GM18520 (cell line): ENCODE data around the gene PRMT1.

ENCODE experiments used
- ATAC-seq: cut with Tn5 transposase; IDR thresholded peaks from one replicate; pipeline ENCODE4 v1.9.1; 2021; ENCODE audit not compliant: unreplicated experiment

PRMT1 gene

GRCh38 chr19:49687566-49688316 is 10.7 kb downstream of the PRMT1 start:
- ATAC-seq: no peak

- ATAC-seq: no peak
These were observed 11.6 kb downstream of the PRMT1 start for GRCh38 chr19:49688531-49689132.

- ATAC-seq: no peak
These were observed 12.3 kb downstream of the PRMT1 start, which contains the start of gene ADM5 for GRCh38 chr19:49689133-49690078. Gene ADM5 (plus strand): TSS chr19:49689594. CDS start chr19:49689838, 244 bp downstream.

GRCh38 chr19:49690079-49690655 is 13.1 kb downstream of the PRMT1 start:
- no peak for ATAC-seq

GRCh38 chr19:49690656-49691242 is 13.7 kb downstream of the PRMT1 start, which contains the start of gene CPT1C:
Gene CPT1C (plus strand): TSS chr19:49691116. CDS start chr19:49692253, 1,137 bp downstream.
- ATAC-seq: no peak

GRCh38 chr19:49691243-49692146 is 14.4 kb downstream of the PRMT1 start:
- no peak for ATAC-seq

GRCh38 chr19:49692147-49692506 is 15.1 kb downstream of the PRMT1 start:
- ATAC-seq: no peak

GRCh38 chr19:49696115-49696514 is 19.0 kb downstream of the PRMT1 start:
- no peak for ATAC-seq

- no peak for ATAC-seq
These were observed 19.8 kb downstream of the PRMT1 start for GRCh38 chr19:49696865-49697264.

GRCh38 chr19:49699364-49699763 is 22.3 kb downstream of the PRMT1 start:
- ATAC-seq: no peak

GRCh38 chr19:49700563-49700962 is 23.5 kb downstream of the PRMT1 start:
- ATAC-seq: no peak

- no peak for ATAC-seq
These were observed 24.3 kb downstream of the PRMT1 start for GRCh38 chr19:49701271-49701786.

GRCh38 chr19:49704888-49705642 is 28.0 kb downstream of the PRMT1 start:
- ATAC-seq: no peak

GRCh38 chr19:49705919-49706318 is 28.8 kb downstream of the PRMT1 start:
- no peak for ATAC-seq

GRCh38 chr19:49710372-49710951 is 33.4 kb downstream of the PRMT1 start:
- ATAC-seq: no peak

- ATAC-seq: no peak
These were observed 35.4 kb downstream of the PRMT1 start for GRCh38 chr19:49712397-49712859.

GRCh38 chr19:49713236-49713845 is 36.3 kb downstream of the PRMT1 start:
- ATAC-seq: no peak

- ATAC-seq: no peak
These were observed 39.1 kb downstream of the PRMT1 start for GRCh38 chr19:49716154-49716553.
